HG02759 (cell line): Measurements from ENCODE around the gene INHBB.
"Not testable (repeated sequence)": the region's sequence is repeated elsewhere in the genome, so short reads cannot be mapped to it uniquely, and the experiment has no call there.

Experiments
- ATAC-seq: cut with Tn5 transposase; IDR thresholded peaks from one replicate; pipeline ENCODE4 v1.9.1; 2021; ENCODE audit warnings: mild to moderate bottlenecking, moderate library complexity; ENCODE audit not compliant: unreplicated experiment

The INHBB gene

GRCh38 chr2:120376679-120377640 lies 31.0 kb downstream of the INHBB start:
- no peak for ATAC-seq

GRCh38 chr2:120378605-120379004 lies 32.7 kb downstream of the INHBB start:
- no peak for ATAC-seq

GRCh38 chr2:120379916-120380893 lies 34.3 kb downstream of the INHBB start:
- no peak for ATAC-seq

GRCh38 chr2:120381192-120381591 lies 35.3 kb downstream of the INHBB start:
- ATAC-seq = no peak

GRCh38 chr2:120381661-120382060 lies 35.7 kb downstream of the INHBB start:
- no peak for ATAC-seq

GRCh38 chr2:120382541-120383144 lies 36.7 kb downstream of the INHBB start:
- ATAC-seq = no peak

GRCh38 chr2:120383191-120383590 lies 37.3 kb downstream of the INHBB start:
- ATAC-seq = no peak

- ATAC-seq = no peak
Observed at GRCh38 chr2:120383631-120384340, 37.9 kb downstream of the INHBB start.

GRCh38 chr2:120384486-120385354 lies 38.8 kb downstream of the INHBB start:
- peak; percentile 52 for ATAC-seq

GRCh38 chr2:120385355-120386127 lies 39.6 kb downstream of the INHBB start:
- ATAC-seq = no peak

- ATAC-seq = no peak
Observed at GRCh38 chr2:120388222-120389035, 42.5 kb downstream of the INHBB start.

GRCh38 chr2:120389036-120389391 lies 43.1 kb downstream of the INHBB start:
- ATAC-seq = no peak

- ATAC-seq = no peak
Observed at GRCh38 chr2:120390381-120391055, 44.6 kb downstream of the INHBB start.

- ATAC-seq = not testable (repeated sequence)
Observed at GRCh38 chr2:120391382-120391781, 45.4 kb downstream of the INHBB start.

GRCh38 chr2:120391911-120392665 lies 46.2 kb downstream of the INHBB start:
- ATAC-seq = no peak

- no peak for ATAC-seq
Observed at GRCh38 chr2:120392923-120393322, 47.0 kb downstream of the INHBB start.

- no peak for ATAC-seq
Observed at GRCh38 chr2:120393456-120393855, 47.5 kb downstream of the INHBB start.
